Forelimb muscle (tissue), 1 donor: ENCODE data around the gene MLLT10. TPM values are rescaled to one million over a fixed set of nuclear protein-coding genes. Genes with fewer than 3 reads are reported as not detected.

ENCODE experiments used
- DNase-seq: peaks from one replicate; pipeline ENCODE4 v3.0.0-alpha.2; 2013; ENCODE audit warnings: low read depth
- polyA plus RNA-seq: library from polyadenylated mRNA; unstranded; fragments of 120-200 nt; gene quantifications from one replicate; pipeline ENCODE4 v1.2.1, GENCODE V29; 2013; ENCODE audit not compliant: insufficient read length

The MLLT10 gene
- polyA plus RNA-seq, 1 donor, result 28.2 TPM

DNA sequence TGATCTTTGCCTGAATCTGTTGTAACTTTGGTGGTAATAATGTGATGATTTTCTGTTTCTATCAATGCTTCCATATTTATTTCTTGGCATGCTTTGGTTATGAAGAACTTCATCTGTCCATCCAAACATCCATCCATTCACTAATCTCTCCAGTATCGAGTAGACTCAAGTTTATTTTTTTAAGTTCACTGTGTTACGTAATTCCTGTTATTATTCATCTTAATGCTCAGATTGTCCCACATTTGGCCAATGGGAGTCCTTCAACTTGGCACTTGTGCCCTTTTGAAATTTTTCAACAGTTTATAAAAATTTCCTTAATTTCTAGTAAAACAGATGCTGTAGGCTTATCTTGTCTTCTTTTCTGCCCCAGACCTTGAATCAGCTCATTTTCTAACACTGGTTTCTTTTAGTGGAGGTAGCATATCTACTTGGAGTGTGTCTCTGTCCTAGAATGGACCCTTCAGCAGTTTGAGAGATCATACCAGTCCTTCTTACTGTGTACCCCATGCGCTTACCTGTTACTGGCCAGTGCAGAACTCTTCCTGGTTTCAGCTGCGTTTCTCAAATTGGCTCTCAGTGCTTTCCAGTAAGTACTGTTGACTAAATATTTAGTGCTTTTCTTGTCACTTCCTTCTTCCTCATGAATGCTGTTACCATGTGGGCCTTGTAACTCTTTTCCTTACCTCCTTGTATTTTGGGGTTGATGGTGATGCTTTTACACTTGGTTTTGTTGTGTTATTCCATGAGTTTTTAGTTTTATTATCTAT lies 100.8 kb downstream of the MLLT10 start:
- DNase-seq, result no peak

DNA sequence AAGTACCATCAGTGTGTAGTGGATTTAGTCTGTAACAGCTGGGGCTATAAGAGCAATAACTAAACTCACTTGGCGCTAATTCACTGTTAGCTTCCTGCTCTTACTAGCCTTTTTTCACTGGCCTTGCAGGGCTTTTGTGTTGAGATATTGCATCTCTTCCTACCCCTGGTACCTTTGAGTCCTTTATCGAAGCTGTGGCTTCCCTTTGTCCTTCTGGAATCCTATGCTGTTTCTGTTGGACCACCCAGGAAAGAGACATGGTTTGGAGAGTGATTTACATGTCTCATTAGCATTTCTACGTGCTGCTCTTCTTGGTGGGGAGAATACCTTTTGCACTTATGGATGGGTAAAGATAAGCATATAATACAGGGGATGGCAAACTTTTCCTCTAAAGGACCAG lies 103.8 kb downstream of the MLLT10 start:
- DNase-seq, result no peak

DNA sequence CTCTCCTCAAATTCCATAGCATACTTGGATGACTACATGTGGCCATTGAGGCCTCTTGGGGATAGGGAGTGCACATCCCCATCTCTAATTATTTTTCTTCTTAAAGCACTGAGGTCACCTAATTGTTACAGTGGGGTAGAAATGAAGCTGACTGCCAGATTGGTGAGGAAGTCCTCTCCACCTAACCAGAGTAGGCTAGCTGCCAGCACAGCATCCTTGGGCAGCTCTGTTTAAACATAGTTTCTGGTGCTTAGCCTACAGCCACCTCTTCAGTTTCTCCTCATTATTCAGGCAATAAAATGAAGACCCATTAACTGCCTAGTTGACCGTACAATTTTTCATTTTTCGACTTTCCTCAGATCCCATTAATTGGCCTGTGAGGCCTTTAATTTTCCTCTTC lies 104.6 kb downstream of the MLLT10 start:
- no peak for DNase-seq

DNA sequence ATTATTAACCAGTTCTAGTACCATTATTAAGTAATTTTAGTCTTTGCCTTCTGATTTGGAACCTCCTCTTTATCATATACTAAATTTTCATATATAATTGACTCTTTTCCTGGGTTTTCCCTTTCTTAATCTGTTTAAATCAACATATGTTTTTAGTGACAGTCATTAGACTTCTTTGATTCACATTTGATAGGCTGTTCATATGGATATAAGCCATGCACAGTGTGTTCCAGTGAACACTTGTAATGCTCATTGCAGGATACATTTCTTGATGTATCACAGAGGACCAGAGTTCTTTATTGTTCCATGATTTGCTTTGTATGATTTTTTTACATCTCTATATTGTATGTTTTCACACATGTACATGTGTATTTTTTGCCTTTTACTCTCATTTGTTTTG lies 114.0 kb downstream of the MLLT10 start:
- no peak for DNase-seq

DNA sequence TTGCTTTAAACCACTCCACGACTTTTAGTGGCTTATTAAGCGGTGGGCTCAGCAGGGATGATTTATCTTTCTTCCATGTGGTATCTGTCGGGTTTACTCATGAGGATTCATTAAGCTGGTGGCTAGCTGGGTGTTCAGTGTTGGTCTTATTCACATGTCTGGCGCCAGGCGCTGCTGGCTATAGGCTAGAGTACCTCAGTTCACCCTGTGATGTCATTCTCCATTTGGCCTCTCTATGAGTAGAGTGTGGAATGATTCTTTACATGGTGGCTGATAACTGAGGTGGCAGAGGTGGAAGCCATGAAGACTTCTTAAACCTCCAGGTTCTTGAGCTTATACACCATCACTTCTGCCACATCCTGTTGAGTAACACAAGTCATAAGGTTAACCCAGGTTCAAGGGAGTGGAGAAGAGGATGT lies 115.4 kb downstream of the MLLT10 start:
- no peak for DNase-seq

DNA sequence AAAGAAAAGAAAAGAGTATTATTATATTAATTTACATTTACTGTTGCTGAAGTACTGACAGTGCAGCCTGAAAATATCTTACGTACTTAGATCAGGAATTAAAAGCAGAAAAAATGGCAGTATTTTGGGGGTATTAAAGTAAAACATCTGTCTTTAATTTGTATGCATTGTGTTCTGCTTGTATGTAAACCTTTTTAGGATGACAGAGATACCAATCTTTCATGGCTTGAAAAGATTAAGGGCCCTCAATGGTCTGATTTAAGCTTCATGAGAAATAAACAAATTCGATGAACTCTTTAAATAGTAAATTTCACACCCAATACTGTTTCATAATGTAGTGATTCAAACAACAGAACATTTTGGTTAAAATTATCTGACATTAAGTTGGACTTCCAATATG lies 116.3 kb downstream of the MLLT10 start:
- DNase-seq, result no peak

DNA sequence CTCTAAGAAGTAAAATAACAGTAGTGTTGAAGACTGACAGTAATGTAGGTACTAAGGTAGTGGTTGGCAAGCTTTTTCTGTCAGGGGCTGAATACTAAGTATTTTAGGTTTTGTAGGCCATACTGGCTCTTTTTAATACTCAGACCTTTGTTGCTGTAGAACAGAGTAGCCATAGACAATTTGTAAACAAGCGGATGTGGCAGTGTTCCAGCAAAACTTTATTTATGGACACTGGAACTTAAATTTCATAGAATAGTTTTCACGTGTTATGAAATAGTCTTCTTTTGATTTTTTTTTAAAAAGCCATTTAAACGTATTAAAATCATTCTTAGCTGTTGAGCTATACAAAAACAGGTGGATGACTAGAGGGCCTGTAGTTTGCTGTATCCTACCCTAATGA lies 121.2 kb downstream of the MLLT10 start:
- DNase-seq, result no peak

DNA sequence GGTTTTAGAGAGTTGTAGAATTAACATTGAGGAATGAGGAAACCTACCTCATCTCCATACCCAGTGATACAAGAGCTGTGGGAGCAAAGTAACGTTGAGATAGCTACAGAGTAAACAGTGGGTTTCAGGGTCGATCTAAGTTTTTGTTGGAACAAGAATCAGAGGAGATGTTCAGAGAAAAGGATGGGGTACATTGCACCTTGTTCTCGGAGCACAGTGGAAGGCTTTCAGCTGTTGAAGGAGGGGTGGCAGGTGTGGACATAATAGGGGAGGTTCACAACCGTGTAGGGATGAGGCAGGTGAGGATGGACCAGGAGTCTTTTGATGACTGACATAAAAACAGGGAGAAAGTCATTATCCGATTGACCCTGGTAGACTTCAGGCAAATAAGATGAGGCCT lies 121.7 kb downstream of the MLLT10 start:
- DNase-seq, result no peak

DNA sequence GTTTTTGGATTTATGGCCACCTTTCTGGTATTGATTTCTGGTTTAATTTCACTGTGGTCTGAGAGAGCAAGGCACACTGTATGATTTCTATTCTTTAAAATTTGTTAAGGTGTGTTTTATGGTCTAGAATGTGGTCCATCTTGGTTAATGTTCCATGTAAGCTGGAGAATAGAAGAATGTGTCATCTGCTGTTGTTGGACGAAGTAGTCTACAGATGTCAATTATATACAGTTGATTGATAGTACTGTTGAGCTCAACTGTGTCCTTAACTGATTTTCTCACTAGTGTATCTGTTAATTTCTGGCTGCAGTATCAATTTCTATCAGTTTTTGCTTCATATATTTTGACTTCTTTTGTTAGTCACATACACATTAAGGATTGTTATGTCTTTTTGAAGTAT lies 127.1 kb downstream of the MLLT10 start:
- DNase-seq, result no peak

DNA sequence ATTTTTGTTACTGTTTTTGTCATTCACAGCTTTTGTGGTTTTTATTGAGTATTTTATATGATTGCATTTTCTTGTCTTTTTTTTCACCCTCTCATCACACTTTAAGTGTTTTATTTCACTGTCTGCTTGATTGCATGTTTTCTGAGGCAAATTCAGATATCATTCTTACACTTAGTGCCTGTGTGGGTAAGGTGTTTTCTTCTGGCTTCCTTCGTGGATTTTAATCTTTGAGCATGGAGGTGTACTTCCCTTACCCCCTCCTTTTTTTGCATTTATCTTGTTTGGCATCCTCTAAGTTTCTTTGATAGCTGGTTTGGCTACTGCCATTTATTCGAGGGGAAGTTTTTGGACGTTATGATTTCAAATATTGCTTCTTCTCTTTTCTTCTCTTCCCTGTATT lies 127.9 kb downstream of the MLLT10 start:
- DNase-seq, result no peak

DNA sequence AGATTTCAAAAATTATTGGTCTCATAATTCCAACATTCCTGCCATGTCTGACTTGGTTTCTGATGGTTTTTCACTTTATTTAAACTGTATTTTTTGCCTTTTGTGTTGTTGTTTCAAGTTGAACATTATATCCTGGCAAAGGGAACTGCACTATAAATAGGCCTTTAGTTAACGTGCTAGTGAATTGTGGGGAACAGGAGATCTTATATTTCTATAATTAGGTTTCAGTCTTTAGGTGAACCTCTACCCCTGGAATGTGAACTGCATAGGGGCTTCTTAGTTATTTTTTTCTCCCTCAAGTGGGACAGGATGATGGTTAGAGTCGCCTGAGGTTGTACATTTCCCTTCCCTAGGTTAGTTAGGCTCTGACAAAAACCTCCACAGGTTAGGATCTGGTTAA lies 128.6 kb downstream of the MLLT10 start:
- DNase-seq, result no peak

DNA sequence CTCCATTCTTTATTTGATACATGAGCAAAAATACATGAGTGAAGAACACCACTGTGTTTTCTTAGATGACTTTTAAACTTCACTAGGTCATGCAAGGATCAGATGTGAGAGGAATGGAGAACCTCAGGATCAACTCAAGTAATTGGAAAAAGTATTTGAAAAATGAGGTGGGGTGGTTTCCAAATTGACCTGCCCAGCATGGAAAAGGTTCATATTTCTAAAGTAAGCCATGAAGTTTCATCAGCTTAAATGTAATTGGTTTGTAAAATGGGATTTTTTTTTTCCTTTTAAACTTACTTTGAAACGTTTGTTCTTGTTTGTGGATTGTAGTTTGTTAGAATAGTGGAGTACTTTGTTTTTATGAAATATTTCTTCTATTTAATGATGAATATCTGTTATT lies 134.8 kb downstream of the MLLT10 start:
- DNase-seq, result no peak

DNA sequence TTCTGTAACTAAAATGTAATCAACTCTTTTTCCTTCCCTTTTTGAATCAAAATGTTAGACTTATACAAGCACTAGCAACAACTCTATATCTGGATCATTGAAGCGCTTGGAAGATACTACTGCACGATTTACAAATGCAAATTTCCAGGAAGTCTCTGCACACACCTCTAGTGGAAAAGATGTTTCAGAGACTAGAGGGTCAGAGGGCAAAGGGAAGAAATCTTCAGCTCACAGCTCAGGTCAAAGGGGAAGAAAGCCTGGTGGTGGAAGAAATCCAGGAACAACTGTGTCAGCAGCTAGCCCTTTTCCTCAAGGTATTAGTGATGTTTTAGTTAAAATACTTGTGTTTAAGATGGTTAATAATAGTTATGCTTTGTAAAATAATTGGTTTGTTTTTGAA lies 136.4 kb downstream of the MLLT10 start:
- no peak for DNase-seq

DNA sequence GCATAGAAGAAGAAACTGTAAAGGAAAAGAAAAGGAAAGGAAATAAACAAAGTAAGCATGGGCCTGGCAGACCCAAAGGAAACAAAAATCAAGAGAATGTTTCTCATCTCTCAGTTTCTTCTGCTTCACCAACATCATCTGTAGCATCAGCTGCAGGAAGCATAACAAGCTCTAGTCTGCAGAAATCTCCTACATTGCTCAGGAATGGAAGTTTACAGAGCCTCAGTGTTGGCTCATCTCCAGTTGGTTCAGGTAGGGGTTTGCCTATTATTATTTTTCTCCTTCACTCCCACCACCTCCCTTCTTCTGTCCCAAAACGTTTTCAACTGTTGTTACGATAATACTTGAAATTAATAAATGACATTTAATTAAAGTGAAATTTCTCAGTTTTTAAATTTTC lies 139.6 kb downstream of the MLLT10 start:
- DNase-seq, result no peak

DNA sequence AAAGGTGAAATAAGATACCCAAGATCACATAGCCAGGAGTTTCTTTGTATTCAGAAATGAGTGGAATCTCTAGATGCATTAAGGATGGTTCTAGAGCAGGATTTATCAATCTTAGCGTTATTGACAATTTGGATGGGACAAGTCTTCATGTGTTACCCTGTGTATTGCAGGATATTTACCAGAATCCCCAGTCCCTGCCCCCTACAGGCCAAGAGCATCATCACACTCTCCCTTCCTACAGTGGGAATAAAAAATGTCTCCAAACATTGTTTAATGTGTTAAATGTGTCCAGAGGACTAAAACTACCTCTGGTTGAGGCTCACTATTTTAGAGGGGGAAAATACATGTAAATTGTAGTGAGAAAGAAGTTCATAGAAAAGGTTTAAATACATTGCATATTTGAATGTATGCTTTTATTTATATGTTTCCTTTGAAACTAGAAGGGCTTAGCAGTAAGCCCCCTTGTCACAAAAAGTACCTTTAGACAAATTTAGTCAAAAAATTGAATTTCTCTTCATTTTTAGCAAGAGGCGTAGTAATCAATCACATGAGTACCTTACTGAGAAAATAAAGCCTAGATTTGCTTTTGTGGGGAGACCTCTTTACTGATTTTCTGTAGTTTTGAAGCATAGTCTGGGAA lies 141.2 kb downstream of the MLLT10 start:
- no peak for DNase-seq

DNA sequence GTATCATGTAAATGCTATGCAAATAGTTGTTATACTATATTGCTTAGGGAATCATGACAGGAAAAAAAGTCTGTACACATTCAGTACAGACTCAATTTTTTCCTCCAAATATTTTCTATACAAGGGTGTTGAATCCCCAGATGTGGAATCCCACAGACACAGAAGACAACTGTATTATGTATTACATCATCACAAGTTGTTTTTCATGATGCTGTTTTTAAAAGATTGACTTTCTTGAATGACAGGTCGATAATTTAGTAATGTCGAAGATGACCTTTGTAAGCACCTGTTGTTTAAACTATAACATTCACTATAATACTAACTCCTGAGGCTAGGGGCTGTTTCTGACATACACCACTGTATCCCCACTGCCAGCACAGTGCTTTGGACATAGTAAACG lies 143.5 kb downstream of the MLLT10 start:
- DNase-seq, result no peak

DNA sequence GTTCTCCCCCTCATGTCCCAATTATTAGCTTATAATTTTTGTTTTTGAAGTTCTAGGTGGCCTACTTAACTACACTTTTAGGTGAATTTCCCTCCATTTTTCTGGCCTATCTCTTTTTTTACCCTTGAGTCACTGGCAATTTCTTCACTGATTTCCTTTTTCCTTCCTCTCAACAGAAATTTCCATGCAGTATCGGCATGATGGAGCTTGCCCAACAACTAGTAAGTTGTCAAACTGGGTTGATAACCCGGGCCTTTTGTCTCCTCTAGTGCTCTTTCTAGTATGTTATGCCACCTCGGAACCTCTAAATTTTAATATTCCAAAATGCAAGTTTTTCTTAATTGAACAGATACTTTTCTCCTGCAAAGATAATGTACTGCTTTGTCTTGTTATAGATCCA lies 147.1 kb downstream of the MLLT10 start:
- no peak for DNase-seq

DNA sequence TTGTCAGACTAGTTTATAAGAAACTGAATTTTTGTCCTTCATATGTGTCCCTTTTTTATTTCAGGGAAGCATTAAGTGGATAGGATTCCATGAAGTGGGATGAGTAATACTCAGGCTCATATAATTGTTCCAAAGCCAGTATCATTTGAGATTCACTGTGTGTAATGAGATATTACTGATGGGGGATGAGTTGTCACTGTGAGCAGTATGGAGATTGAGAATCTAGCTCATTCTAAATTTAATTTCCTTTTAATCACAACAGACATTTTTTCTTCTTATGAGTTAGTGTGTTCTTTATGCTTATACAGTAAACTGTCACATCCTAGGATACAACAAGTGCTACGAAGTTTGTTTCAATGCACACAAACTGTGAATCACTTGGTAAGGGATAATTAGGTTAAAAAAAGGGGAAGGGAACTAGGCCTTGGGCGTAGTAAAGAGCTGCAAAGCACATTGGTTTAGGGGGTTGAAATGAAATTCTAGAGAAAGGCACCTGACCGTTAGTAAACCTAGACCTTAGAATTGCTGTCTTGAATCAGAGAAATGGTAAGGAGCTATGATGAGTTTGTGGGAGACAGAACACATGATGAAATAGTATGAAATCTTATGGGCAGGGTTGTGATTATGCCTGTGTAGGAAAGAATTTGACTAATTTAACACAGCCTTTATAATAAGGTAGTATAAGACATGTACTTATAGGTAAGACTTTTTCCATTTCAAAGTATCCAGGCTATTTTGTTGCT lies 153.4 kb downstream of the MLLT10 start:
- DNase-seq, result no peak

DNA sequence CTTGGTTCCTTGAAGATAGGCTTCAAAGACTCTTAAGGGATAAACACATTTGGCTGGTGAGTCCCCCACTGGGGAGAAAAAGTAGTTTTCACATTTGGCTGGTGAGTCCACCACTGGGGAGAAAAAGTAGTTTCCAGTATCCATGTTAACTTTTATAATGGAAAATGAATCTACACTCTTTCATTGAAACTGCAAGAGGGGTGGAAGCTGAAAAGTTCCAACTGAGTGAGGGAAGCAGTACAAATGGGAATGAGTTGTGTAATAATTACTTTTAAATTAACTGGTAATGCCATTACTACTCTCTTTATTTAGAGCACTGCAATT lies 153.9 kb downstream of the MLLT10 start:
- DNase-seq, result no peak

DNA sequence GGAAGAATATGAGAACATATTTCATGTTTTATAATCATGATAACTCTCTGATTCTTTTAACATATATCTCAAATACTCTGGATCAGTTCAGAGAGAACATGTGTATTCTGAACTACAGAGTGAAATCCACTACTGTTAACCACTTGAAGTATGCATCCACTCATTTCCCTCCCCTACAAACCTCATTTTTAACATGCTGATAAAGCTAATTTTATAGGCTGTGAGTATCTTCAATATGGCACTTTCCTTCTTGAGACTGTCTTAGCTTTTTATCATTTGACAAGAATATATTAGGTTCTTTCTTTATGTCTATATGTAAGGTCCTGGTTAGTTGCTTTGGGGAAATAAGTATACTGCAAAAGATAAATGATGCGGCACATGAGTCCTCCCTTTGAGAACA lies 154.8 kb downstream of the MLLT10 start:
- DNase-seq, result no peak

DNA sequence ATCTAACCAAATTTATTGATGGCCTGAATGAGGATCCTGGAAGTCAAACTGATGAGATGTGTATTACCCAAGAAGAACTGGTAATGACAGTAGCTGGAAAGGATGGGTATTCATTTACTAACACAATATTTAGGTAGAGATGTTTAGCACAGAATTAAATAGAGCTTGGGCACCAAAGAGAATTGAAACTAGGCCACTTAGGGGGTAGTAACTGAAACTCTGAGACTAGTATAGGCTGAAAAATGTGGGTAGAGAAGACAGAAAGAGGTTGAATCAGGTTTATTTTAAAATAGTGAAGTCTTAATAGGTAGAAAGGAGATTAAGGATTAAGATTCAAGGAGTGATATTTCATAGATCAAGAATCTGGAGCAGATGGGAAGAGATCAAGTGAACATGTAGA lies 155.8 kb downstream of the MLLT10 start:
- DNase-seq, result no peak

DNA sequence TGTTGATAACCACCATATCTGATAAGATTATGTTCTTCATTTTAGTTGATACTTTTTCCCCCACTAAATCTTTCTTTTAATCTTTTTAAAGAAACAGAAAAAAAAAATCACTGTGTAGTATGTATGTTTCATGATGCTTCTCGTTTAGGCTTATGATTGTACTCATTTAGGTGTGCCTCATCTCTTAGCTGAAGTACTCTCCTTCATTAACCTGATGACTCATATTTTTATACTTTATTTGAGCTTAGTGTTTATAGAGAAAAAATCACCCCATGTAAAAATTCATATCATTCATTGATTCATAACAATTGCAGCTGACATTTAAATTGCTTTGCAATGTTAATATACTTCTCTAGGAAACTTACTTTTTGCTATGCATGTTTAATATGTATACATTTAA lies 158.9 kb downstream of the MLLT10 start:
- no peak for DNase-seq

DNA sequence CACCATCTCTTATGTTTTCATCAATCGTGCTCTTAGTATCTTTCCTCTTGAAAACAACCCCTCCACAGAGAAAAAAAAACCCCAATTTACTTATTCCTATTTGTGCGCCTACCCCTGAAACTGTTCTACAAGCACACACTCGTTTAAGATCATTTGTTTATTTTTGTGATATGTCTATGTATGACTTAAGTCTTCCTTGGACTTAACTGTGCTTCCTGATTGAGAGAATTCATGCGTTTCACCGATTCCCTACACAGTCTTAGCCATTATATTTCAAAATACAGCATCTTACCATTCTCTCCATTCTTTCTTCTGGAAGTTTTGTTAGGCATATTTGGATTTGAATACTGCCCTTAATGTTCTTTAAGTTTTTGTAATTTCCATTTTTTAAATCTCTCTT lies 159.4 kb downstream of the MLLT10 start:
- DNase-seq, result no peak
